HepG2 (cell line): Measurements from ENCODE around the gene ABHD15. TPM values are rescaled to one million over a fixed set of nuclear protein-coding genes. Genes with fewer than 3 reads are reported as not detected.

Source experiments
- ARNT2 ChIP-seq: sonication (generic); formaldehyde crosslinking; IDR thresholded peaks from 2 replicates; pipeline ENCODE4 v1.8.0; 2022; ENCODE audit warnings: mild to moderate bottlenecking, low read depth, missing genetic modification reagents, moderate library complexity
- HCFC1 ChIP-seq: fragments of 150-350 bp; IDR thresholded peaks from 2 replicates; pipeline ENCODE4 v1.6.1; 2014; ENCODE audit warnings: low read depth, low read length
- HNF4G ChIP-seq, 2 experiments: sonication (generic) in 1 of 2; formaldehyde crosslinking in 1 of 2; IDR thresholded peaks; 2 replicates each; pipeline versions ENCODE4 v1.4.0 to v1.6.1; 2011 to 2020; ENCODE audit warnings: borderline replicate concordance in 2 of 2, low read depth in 2 of 2, mild to moderate bottlenecking in 2 of 2, low read length in 1 of 2, missing genetic modification reagents in 1 of 2, moderate library complexity in 1 of 2
- JUNB ChIP-seq: sonication (generic); formaldehyde crosslinking; IDR thresholded peaks from 2 replicates; pipeline ENCODE4 v1.8.0; 2022; ENCODE audit warnings: missing genetic modification reagents, mild to moderate bottlenecking, borderline replicate concordance
- MAZ ChIP-seq, 2 experiments: sonication (generic) in 1 of 2; formaldehyde crosslinking in 1 of 2; IDR thresholded peaks; 2 replicates each; pipeline versions ENCODE4 v1.5.0 to v1.6.1; 2012 to 2020; ENCODE audit warnings: low read depth in 2 of 2, mild to moderate bottlenecking in 2 of 2, borderline replicate concordance in 1 of 2, improper control_type of control experiment in 1 of 2, low read length in 1 of 2, missing genetic modification reagents in 1 of 2, moderate library complexity in 1 of 2
- TBX3 ChIP-seq: fragments of 450-650 bp; IDR thresholded peaks from 2 replicates; pipeline ENCODE4 v1.6.1; 2017; ENCODE audit warnings: antibody characterized with exemption, mild to moderate bottlenecking, inconsistent platforms, borderline replicate concordance
- ZBTB38 ChIP-seq: sonication (generic); formaldehyde crosslinking; IDR thresholded peaks from 2 replicates; pipeline ENCODE4 v1.5.1; 2020; ENCODE audit warnings: mild to moderate bottlenecking, missing genetic modification reagents
- ZNF234 ChIP-seq: sonication (generic); formaldehyde crosslinking; conservative IDR thresholded peaks from 2 replicates; pipeline ENCODE4 v1.5.1; 2020; ENCODE audit warnings: mild to moderate bottlenecking, missing genetic modification reagents
- ZNF33A ChIP-seq: sonication (generic); formaldehyde crosslinking; IDR thresholded peaks from 2 replicates; pipeline ENCODE4 v1.5.1; 2020; ENCODE audit warnings: missing genetic modification reagents, mild to moderate bottlenecking, moderate library complexity, borderline replicate concordance
- ZNF749 ChIP-seq: sonication (generic); formaldehyde crosslinking; IDR thresholded peaks from 2 replicates; pipeline ENCODE4 v1.8.0; 2022; ENCODE audit warnings: mild to moderate bottlenecking, missing genetic modification reagents, moderate library complexity, borderline replicate concordance
- ZSCAN31 ChIP-seq: sonication (generic); formaldehyde crosslinking; IDR thresholded peaks from 2 replicates; pipeline ENCODE4 v1.5.0; 2020; ENCODE audit warnings: low read depth, mild to moderate bottlenecking, missing genetic modification reagents
- ZSCAN9 ChIP-seq: IDR thresholded peaks from 2 replicates; pipeline ENCODE4 v1.6.1; 2016; ENCODE audit warnings: borderline replicate concordance
- polyA plus RNA-seq, 8 experiments: library from polyadenylated mRNA; depleted of rRNA in 3 of 8; stranded (reverse) in 7 of 8; unstranded in 1 of 8; fragments of >200 nt; fragmentation: Illumina TruSeq in 4 of 8; extraction: Trizol in 4 of 8; gene quantifications; 2 replicates each; pipeline versions ENCODE4 v1.2.1 to v1.2.3, GENCODE V29; 2011 to 2016; ENCODE audit warnings: low read depth in 4 of 8, missing spikeins in 1 of 8, mixed read lengths in 1 of 8; ENCODE audit not compliant: insufficient read depth in 1 of 8
- total RNA-seq, 5 experiments: library from RNA; depleted of rRNA; stranded (reverse); fragments of >200 nt; fragmentation: Illumina TruSeq; extraction: Trizol; gene quantifications; 2 replicates each; pipeline ENCODE4 v1.2.3, GENCODE V29; 2016; ENCODE audit warnings: low read depth in 1 of 5
- TF ChIP-seq, protein P1 (sequence below): sonication (generic); formaldehyde crosslinking; IDR thresholded peaks from 2 replicates; pipeline ENCODE4 v1.9.0; 2021; ENCODE audit warnings: missing genetic modification reagents, borderline replicate concordance
- TF ChIP-seq, protein P2 (sequence below): sonication (generic); formaldehyde crosslinking; IDR thresholded peaks from 2 replicates; pipeline ENCODE4 v1.5.1; 2020; ENCODE audit warnings: mild to moderate bottlenecking, missing genetic modification reagents, borderline replicate concordance
- TF ChIP-seq, protein P3 (sequence below): sonication (generic); formaldehyde crosslinking; IDR thresholded peaks from 2 replicates; pipeline ENCODE4 v1.5.0; 2020; ENCODE audit warnings: missing genetic modification reagents
- TF ChIP-seq, protein P4 (sequence below): IDR thresholded peaks from 2 replicates; pipeline ENCODE4 v1.6.1; 2016; ENCODE audit warnings: missing compliant biosample characterization, missing genetic modification reagents, borderline replicate concordance

The ABHD15 gene
- total and polyA plus RNA-seq, 2 of the 13 experiments (the other 11 are each of a cell fraction or from before 2014, with no cell fraction given) = 2.4 to 7.7 TPM

DNA sequence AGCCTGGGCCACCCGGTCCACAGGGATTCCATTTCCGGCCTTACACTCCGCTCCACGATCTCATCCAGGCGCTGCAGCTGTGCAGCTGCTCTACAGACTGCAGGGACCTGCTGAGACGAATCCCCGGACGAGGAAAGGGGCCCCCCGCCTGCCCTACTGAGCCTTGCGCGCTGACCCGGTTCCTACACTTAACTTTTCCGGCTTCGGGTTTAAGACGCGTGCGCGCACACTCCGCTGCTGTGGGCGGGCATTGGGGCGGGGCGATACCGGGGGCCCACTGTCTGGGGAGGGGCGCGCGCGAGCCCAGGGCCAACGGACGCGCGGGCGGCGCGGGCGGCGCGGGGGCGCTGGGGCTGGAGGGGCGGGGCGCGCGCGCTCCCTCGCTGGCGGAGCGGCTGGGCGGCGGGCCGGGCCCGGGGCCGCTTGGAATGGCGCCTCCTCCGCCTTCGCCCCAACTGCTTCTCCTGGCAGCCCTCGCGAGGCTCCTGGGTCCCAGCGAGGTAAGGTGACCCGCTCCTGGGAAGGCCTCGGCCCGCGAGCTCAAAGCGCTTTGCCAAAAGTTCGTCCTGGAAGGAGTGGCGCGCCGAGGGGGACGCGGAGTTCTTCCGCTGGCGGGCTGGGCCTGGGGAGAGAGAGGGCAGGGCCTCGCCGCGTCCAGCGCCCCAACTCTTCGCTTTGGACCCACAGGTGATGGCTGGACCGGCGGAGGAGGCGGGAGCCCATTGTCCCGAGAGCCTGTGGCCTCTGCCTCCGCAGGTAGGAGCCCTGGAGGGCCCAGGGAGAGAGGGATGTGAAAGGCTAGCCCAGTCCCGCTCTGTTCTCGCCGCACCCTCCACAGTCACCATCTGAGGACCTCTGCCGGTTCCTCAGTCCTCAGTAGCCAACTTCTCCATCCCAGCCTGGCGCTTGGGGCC, 1.8 kb upstream of the ABHD15 start, which contains the start of gene TP53I13 (continued):
- TF ChIP-seq, protein P1, sequence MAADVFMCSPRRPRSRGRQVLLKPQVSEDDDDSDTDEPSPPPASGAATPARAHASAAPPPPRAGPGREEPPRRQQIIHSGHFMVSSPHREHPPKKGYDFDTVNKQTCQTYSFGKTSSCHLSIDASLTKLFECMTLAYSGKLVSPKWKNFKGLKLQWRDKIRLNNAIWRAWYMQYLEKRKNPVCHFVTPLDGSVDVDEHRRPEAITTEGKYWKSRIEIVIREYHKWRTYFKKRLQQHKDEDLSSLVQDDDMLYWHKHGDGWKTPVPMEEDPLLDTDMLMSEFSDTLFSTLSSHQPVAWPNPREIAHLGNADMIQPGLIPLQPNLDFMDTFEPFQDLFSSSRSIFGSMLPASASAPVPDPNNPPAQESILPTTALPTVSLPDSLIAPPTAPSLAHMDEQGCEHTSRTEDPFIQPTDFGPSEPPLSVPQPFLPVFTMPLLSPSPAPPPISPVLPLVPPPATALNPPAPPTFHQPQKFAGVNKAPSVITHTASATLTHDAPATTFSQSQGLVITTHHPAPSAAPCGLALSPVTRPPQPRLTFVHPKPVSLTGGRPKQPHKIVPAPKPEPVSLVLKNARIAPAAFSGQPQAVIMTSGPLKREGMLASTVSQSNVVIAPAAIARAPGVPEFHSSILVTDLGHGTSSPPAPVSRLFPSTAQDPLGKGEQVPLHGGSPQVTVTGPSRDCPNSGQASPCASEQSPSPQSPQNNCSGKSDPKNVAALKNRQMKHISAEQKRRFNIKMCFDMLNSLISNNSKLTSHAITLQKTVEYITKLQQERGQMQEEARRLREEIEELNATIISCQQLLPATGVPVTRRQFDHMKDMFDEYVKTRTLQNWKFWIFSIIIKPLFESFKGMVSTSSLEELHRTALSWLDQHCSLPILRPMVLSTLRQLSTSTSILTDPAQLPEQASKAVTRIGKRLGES (CRISPR knock-in tag) = no peak
- TF ChIP-seq ZSCAN9 = peak; percentile 12; the same call in 1 of the 2 replicates
- no peak for TF ChIP-seq JUNB (CRISPR knock-in tag)
- TF ChIP-seq ZSCAN31 (CRISPR knock-in tag) = no peak
- TF ChIP-seq ARNT2 (CRISPR knock-in tag) = no peak; the same call in 1 of the 2 replicates
- TF ChIP-seq MAZ (IDR thresholded peaks at IDR 0.05; ENCODE audit: borderline replicate concordance, low read depth, low read length) = no peak
- peak; percentile 49; the same call in 1 of the 2 replicates for TF ChIP-seq MAZ (CRISPR knock-in tag; IDR thresholded peaks at IDR 0.05; ENCODE audit: low read depth)
- TF ChIP-seq ZBTB38 = no peak
- TF ChIP-seq, protein P2, sequence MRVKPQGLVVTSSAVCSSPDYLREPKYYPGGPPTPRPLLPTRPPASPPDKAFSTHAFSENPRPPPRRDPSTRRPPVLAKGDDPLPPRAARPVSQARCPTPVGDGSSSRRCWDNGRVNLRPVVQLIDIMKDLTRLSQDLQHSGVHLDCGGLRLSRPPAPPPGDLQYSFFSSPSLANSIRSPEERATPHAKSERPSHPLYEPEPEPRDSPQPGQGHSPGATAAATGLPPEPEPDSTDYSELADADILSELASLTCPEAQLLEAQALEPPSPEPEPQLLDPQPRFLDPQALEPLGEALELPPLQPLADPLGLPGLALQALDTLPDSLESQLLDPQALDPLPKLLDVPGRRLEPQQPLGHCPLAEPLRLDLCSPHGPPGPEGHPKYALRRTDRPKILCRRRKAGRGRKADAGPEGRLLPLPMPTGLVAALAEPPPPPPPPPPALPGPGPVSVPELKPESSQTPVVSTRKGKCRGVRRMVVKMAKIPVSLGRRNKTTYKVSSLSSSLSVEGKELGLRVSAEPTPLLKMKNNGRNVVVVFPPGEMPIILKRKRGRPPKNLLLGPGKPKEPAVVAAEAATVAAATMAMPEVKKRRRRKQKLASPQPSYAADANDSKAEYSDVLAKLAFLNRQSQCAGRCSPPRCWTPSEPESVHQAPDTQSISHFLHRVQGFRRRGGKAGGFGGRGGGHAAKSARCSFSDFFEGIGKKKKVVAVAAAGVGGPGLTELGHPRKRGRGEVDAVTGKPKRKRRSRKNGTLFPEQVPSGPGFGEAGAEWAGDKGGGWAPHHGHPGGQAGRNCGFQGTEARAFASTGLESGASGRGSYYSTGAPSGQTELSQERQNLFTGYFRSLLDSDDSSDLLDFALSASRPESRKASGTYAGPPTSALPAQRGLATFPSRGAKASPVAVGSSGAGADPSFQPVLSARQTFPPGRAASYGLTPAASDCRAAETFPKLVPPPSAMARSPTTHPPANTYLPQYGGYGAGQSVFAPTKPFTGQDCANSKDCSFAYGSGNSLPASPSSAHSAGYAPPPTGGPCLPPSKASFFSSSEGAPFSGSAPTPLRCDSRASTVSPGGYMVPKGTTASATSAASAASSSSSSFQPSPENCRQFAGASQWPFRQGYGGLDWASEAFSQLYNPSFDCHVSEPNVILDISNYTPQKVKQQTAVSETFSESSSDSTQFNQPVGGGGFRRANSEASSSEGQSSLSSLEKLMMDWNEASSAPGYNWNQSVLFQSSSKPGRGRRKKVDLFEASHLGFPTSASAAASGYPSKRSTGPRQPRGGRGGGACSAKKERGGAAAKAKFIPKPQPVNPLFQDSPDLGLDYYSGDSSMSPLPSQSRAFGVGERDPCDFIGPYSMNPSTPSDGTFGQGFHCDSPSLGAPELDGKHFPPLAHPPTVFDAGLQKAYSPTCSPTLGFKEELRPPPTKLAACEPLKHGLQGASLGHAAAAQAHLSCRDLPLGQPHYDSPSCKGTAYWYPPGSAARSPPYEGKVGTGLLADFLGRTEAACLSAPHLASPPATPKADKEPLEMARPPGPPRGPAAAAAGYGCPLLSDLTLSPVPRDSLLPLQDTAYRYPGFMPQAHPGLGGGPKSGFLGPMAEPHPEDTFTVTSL (CRISPR knock-in tag) = no peak
- TF ChIP-seq, protein P3, sequence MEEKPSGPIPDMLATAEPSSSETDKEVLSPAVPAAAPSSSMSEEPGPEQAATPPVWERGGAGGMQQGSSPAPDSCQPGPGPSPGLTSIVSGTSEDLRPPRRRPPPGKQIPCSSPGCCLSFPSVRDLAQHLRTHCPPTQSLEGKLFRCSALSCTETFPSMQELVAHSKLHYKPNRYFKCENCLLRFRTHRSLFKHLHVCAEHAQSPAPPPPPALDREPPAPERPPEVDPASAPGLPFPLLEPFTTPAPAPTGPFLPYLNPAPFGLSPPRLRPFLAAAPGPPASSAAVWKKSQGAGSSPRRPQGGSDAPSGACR (CRISPR knock-in tag) = peak; percentile 44
- no peak for TF ChIP-seq ZNF33A (CRISPR knock-in tag)
- peak; percentile 80 for TF ChIP-seq ZNF749 (CRISPR knock-in tag)
- TF ChIP-seq HCFC1 = no peak
- TF ChIP-seq ZNF234 (CRISPR knock-in tag) = no peak
- TF ChIP-seq, protein P4, sequence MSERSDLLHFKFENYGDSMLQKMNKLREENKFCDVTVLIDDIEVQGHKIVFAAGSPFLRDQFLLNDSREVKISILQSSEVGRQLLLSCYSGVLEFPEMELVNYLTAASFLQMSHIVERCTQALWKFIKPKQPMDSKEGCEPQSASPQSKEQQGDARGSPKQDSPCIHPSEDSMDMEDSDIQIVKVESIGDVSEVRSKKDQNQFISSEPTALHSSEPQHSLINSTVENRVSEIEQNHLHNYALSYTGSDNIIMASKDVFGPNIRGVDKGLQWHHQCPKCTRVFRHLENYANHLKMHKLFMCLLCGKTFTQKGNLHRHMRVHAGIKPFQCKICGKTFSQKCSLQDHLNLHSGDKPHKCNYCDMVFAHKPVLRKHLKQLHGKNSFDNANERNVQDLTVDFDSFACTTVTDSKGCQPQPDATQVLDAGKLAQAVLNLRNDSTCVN (CRISPR knock-in tag) = no peak
- TF ChIP-seq TBX3 = no peak
- TF ChIP-seq HNF4G (IDR thresholded peaks at IDR 0.05; ENCODE audit: borderline replicate concordance, low read depth, low read length) = no peak
- no peak for TF ChIP-seq HNF4G (CRISPR knock-in tag; IDR thresholded peaks at IDR 0.05; ENCODE audit: borderline replicate concordance, low read depth)
